GM19438 (cell line): ENCODE results near the gene EPHA4.

ENCODE experiments used
- ATAC-seq: cut with Tn5 transposase; IDR thresholded peaks from one replicate; pipeline ENCODE4 v1.9.1; 2021; ENCODE audit warnings: low read depth; ENCODE audit not compliant: unreplicated experiment

The EPHA4 gene

DNA sequence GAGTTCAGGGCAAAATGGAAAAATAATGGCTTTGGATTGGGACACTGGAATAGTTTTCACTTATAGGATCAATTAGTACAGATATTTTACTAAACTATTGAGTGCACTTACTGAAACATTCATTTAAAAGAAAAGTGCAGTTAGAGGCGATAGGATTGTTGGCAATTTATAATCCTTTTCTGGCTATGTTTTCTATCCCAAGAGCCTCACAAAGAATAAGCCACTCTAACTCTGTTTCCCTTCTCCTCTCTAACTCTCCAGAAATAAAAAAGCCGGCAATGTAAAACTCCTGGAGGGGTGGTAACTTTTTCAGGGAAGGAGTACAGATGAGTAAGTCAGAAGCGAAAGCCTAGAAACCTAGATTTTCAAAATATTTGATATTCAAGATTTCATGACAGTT lies 91.3 kb downstream of the EPHA4 start:
- ATAC-seq: no peak

DNA sequence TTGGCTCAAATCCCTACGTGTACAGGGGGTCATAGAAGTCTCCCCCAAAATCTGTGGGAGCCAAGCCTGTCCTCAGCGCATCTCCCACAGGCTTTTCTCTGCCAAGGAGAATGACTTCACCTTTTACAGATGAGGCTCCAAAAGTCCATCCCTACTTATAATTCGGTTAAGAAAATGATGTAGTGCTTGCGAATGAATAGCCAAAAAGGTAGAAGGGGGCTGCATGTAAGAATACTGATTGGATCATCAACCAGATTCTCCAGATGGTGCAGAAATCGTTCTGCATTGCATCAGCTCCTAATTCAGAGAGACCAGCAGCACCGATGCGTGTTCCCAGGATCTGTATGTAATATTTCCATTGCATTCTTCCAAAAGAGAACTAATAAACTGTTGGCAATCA lies 91.9 kb downstream of the EPHA4 start:
- no peak for ATAC-seq

DNA sequence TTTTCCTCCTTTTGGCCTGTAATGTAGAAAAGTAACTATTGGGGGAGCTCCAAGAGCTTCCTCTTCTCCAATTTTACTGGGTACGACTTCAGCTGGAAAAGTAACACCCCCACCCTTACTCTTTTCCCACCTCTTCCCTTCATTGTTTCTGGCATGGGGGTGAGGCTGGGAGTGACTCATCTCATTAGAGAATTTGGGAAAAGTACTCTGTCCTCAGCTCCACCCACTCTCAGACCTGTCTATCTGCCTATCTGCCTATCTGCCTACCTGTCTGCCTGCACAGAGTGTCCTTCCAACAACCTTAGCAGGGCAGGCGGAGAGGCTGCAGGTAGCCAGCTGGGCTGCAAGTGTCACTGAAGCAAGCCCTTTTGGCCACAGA lies 93.6 kb downstream of the EPHA4 start:
- no peak for ATAC-seq

DNA sequence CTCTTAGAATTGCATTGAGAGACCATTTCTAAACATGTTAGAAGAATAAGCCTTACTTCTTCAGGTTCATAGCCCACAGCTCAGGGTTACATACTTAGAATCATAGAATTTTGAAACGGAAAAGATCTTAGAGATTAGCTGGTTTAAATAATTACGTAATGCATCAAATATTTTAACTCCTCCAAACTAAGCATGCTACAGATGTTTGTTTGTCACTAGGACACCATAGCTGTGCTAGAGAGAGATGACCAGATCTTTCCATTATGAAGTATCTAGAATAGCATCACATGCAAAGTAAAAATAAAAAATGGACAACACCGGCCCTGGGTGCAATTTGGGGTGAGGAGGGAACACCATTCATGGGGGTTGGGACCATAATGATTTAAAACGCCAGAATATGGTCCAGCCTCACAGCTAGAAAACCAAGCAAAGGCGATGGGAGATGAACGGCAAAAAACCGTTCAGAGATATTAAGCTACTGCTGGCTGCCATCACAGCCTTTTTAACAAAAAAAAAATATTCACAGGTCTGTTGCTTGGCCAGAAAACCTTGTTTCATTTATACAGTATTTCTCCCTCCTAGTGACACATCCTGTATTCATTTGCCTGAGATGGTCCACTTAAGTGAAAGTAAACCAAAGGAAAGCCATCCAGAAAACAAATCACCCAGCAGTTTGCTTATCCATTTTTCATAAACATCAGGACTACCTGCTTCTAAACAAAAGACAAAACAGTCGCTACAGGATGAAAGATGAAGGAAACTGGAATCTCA lies 94.2 kb downstream of the EPHA4 start:
- no peak for ATAC-seq

DNA sequence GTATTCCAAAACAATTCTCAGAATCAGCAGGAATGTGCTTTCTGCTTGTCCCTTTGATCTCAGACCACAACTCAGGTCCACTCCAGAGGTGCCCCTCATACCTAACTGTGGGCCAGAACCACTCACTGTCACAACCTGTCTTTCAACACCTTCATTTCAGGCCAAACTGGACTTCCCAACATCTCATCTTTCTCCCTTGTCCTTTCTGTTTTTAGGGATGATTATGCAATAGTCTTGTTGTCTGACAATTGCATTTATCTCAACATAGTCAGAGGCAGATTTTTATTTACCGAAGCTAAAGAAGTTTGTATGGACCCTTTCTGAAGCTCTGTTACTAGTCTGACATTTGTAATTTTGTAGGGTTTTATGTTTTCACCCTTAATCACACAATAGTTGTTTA lies 95.9 kb downstream of the EPHA4 start:
- ATAC-seq: no peak

DNA sequence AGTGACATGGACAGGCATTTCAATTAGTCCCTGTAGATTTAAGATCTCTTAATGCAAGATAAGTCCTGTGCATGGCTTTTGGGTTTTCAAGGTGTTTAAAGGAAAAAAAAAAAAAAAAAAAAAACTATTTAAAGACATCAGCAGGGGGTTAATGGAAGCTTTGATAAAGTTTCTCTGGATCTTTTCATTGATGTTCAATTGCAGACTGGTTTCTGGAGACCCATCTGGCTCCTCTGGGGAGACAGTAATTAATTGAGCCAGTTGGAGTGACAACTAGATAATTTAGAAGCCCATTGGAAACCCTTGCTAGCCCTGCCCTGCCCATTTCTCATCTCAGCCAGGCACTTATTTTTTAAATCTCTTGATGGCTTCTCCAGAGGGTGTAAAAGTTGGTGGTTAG lies 98.7 kb downstream of the EPHA4 start:
- ATAC-seq: no peak

DNA sequence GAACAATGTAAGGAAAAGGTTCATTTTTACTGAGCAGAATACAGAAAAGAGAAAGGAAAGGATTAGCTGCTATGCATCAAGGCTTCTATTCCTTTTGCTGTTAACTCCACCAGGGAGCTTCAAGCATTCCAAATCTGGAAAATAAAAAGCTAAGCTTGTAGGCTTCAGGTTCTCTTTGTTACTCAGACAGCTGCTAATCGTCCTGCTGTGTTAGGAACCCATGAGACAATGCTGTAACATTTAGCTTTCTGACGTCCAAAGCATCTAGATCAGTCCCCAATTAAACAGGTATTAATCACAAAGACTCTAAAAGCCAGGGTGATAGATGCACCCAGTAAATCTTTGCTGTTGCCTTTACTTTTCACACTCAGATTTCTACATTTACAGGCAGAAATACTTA lies 103.8 kb downstream of the EPHA4 start:
- no peak for ATAC-seq

DNA sequence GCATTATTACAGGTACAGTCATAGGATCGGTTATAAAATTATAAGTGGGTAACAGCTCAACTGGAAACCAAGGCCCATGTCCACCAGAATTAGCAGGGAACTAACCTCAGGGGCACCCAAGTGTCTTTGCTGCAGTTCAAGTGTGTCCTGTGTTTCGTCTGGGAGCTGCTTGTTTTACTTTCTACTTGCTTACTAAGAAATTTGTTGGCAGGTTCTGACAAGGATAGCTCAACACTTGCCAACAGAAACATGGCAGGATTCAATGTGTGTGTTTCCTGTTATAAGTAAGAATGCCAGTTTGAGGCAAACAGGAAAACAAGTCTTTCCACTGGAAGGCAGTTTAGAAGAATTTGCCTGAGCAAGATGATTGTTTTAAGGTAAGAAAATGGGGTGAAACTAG lies 104.5 kb downstream of the EPHA4 start:
- no peak for ATAC-seq

DNA sequence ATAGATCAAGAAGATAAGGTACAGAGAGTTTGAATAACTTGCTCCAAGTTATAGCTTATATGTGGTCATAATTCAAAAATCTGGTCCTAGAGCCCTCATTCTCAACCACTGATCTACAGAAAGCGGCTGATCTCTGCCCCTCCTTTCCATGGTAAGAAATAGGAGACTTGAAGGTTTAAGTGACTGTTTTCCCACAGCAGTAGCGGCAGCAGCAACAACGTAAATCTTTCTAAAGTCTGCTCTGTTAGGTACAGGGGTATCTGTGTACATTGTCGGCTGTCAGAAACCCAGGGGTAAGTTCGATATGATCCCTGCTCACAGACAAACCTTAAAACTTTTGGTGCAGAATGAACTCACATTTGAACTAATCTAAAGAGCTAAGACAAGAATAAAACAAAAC lies 105.4 kb downstream of the EPHA4 start:
- no peak for ATAC-seq

DNA sequence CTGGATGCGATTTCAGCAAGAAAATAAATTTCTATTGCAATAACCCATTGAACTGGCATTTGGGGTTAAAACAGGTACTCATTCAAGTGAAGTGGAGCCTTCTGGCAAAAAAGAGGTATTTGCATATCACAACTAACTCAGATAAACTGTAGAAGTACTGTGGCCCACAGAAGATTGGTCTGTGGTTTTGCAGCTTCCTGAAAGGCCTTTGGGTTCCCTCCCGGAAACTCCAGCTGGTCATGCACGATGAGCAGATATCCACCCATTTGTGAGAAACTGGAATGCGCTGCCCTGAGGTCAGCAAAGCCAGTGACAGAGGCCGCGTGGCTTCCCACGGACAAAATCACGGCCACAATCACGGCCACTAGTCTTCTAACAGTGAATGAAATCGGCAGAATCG lies 106.3 kb downstream of the EPHA4 start:
- peak; percentile 74 for ATAC-seq

DNA sequence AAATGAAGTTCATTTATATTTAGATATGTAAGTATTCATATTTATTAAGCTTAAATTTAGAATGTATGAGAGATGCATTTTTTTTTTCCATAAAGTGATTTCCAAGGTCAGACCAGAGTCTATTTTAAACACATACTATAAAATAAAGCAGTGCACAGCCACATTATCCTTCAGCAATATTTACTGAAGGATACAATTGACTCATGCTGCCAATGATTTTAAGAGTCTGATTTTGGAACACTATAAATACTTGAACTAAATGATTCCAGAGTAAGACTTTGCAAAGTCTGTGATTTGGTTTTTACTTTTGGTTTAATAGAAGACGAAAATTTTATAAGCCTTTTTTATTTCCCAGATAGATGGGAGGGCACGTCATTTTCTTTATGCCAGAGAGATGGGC lies 107.1 kb downstream of the EPHA4 start:
- ATAC-seq: no peak

DNA sequence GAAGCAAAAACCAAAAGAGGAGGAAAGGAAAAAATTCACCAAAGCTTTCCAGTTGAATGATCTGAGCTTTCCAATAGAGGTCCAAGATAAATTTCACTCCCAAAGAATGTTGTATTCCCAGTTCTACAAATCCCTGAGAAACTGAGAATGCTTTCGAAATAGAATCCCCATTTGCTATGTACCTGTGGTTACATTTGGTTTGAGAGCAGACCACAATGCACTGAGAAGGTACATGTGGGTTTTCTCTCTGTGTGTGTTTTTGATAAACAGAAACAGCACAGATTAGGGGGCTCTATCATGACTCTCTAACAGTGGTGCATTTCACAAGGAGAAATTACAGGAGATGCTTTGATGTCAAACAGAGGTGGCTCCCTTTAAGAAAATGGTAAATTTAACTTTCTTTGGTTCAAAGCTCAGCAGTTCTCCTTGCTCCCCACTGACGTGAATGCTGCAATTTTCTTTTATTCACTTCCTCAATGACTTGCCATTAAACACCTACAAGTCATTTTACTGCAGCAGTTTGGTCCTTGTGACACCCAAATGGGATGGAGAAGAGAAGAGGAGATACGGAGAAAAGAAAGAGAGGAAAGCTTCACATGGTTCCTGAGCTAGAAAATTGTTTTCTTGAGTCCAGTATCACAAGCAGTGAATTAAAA lies 108.7 kb downstream of the EPHA4 start:
- no peak for ATAC-seq

DNA sequence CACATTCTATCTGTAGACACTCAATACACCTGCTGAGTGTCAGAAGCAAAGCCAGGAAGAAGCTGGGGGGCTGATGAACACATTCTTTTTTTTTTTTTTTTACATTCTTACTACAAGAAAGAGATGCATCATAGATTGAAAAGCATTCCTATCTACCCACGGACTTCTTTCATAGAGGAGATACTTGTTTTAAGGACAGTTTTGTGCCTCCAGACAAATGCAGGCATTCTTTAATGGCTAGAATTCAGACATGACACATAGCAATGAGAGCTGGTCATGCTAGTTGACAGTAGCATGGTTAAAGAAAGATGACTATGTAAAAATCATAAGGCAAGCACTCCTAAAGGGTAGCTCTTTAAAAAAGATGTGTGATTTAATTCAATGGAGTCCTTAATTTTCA lies 110.2 kb downstream of the EPHA4 start:
- no peak for ATAC-seq

DNA sequence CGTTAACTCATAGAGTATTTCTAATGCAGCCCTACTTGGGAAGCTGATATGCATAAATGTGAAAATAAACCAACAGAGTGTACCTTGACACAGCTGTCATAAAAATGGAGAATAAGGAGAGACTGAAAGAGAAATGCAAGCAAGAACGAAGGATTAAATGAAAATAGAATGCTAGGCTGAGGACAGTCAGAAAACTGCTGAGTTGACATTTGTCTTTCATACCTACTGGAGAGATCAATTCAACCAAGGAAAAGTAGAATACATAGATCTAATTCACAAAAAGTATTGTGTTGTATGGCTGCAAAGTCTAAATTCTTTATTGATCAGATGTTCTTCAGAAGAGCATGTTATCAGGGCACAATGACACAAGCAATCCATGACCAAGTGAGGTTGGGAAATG lies 112.0 kb downstream of the EPHA4 start:
- ATAC-seq: no peak

DNA sequence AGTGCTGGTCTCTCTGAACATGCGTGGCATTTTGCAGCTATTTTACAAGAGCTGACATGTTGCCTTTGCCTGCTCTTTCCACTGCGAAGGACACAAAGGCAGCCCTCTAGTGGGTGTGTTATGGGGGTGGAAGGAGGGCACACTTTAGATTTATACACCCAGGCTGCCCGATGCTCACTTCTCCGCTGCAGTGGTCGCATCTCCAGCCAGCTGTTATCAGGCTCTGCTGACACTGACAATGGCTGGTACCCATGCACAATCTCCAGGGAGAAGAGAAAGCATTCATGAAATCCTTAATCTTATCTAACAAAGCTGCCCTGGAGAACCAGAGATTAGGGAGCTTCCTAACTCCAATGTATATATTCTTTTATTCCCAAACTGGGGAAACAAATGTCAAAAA lies 113.5 kb downstream of the EPHA4 start:
- no peak for ATAC-seq

DNA sequence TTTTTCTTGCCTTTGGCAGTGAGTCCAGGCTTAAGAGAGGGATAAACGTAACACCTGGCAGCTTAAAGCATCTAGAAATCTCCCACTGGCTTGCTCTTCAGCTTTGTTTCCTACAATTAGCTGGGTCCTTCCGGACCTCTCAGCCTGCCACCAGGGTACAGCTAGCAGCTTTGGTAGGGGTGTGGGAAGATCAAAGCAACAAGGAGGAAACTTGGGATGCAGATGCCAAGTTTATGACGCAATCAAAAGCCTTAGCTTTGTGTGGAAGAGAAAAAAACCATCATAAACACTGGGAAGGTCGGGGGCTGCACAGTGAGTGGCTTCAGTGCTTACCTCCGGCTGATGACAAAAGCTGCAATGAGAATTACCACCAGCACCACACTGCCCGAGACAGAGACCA lies 116.9 kb downstream of the EPHA4 start:
- ATAC-seq: no peak

DNA sequence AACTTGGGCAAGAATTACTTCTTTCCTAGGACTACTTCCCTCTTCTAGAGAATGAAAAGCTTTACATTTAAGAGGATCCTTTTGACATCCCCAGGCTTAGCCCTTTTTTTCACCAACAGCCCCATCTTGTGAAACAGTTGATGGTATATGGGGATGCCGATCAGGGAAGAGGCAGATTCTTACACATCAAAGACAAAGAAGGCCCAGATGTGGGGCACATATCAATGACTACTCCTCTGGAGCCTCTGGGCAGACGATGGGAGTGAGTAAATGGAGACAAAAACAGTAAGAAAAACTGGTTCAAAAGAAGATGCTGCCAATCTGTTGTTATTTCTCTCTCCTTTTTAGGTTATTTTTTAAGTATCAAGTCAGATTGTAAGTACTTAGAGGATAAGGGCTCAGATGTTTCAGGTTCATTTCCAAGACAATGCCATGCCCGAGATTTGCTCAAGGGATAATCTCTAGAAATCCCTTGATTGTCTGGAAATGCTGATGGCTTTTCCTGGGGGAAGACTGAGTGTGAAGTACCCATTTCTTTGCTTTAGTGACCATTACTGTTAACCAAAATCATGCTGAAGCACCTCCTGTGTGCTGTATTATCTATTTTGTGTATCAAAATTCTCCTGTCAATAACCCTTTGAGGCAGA lies 117.5 kb downstream of the EPHA4 start:
- ATAC-seq: no peak

DNA sequence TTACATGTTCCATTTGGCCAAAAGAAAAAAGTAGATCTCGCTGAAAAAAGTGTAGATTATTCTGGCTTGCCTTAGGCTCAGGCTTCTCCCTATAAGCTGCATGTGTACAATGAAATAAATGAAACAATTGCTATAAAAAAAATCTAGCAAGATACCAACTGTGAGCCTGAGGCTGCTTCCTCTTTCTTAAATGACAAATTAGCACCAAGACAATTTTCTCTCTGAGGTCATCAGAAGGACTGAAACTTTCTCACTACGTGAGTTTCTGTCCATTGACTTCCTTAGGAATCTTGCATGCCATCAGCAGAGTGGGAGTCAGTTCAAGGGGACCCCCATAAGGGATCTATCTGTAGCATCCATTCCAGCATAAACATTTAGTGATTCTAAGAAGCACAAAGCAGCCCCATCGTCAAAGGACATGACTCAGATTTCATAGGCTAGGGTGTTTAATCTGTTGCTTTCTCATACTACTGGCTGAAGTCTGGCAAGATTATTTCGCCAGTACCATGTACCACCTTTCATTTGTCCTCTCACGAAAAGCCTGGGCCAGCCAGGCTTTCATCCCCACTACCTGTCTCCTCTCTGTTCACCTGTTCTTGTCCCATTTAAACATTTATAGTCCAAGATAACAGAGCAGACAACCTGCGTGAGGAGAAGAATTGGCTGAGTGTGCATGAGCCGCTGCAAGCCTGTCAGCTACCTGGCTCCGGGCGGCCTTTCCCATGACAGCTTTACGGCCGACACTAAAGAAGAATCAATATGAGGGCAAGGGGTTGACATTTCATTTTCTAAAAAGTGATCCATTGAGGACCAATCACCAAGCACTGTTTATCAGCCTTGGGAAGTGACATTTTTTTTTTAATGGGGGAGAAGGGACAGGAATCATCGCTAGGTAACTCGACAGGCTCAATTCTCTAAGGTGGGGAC lies 120.0 kb downstream of the EPHA4 start:
- ATAC-seq: no peak

DNA sequence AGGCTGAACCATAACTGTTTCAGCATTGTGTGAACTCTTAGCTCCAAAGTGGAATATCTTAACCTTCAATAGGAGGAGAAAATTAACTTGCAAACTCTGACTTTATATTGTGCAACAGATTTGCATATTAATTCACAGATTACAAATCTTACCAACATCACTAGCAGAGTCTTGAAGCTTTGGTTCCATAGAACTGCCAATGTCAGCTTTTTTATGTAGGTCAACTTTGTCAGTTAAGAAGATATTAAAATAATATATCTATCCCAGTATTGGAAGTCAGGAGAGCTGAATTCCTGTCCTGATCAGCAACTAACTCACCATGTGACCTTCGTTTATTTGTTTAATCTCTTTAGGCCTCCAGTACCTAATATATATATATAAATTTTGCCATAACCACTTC lies 121.8 kb downstream of the EPHA4 start:
- ATAC-seq: no peak

DNA sequence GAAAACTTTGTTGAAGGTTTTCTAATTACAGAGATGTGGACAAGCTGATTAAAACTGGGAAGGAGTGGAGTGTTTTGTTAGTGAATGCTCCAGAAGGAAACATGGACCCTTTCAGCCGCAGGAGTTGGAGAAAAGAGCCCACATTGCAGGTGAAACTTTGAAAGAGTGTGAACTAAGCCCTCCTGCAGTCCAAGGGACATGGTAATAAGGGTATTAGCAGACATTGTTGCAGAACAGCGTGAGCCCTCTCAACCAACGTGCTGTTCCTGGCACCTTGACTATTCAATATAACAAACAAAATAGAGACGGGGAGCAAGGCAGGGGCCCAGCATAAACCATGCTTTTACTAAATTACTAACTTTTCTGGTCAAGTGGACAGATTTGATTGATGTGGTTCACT lies 122.7 kb downstream of the EPHA4 start:
- ATAC-seq: no peak

DNA sequence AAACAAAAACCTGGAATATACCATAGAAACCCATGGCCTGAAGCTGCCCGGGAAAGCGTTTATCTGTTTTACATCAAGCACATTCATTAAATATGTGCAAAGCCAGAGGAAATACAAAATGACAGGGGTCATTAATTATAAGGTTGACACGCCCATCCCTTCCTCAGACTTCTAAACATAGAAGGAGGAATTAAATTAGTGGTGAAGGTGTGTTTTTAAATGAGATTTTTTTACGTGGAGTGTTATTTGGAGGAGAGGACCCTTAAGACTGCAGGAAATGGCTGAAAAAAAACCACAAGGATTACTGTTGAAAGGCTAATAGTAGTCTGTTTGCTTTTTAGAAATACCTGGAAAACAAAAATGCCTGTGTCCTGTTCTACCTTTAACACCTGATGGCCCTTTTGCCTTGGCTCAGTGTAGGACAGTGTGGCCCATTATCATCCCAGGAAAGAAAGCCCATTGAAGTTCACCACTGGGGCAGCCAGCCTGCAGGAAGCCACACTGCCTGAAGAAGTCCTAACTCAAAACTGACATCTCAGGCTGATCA lies 123.2 kb downstream of the EPHA4 start:
- ATAC-seq: no peak
